GM12801 (cell line): Measurements from ENCODE around the gene DBNL.

Experiments
- TF ChIP-seq, protein P1 (sequence below): IDR thresholded peaks from one replicate; pipeline ENCODE4 v1.5.1; 2011; ENCODE audit warnings: control low read depth; ENCODE audit not compliant: insufficient read length; ENCODE audit errors: extremely low read depth

The DBNL gene

DNA sequence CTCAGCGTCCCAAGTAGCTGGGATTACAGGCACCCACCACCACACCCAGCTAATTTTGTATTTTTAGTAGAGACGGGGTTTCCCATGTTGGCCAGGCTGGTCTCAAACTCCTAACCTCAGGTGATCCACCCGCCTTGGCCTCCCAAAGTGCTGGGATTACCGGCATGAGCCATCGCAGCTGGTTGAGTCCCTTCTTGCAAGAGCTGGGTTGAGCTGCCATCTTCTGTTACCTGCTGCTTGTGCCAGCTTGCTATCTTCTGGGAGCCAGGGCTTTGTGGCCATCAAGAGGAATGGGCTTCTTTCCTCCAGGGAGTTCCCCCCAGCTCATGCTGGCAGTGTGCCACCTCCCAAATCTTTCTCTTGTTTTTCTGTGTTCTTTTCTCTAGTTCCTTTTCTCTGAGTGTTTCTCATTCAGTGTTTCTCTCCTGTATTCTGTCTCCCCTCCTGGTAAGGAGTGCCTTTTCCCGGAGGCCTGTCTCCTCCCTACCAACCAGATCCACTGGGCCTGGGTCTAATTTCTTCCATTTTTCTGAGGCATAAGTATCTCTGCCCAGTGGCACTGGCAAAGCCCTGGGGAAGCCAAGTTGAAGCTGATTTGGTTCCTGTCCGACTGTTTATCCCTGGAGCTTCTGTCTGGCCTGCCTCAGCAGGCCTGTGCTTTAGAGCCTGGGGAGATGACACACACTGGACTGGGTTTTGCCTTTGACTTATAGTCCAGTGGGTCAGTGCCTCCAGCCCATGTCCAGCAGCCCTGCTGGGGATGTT is 3.7 kb downstream of the DBNL start:
- TF ChIP-seq, protein P1, sequence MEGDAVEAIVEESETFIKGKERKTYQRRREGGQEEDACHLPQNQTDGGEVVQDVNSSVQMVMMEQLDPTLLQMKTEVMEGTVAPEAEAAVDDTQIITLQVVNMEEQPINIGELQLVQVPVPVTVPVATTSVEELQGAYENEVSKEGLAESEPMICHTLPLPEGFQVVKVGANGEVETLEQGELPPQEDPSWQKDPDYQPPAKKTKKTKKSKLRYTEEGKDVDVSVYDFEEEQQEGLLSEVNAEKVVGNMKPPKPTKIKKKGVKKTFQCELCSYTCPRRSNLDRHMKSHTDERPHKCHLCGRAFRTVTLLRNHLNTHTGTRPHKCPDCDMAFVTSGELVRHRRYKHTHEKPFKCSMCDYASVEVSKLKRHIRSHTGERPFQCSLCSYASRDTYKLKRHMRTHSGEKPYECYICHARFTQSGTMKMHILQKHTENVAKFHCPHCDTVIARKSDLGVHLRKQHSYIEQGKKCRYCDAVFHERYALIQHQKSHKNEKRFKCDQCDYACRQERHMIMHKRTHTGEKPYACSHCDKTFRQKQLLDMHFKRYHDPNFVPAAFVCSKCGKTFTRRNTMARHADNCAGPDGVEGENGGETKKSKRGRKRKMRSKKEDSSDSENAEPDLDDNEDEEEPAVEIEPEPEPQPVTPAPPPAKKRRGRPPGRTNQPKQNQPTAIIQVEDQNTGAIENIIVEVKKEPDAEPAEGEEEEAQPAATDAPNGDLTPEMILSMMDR, result no peak

DNA sequence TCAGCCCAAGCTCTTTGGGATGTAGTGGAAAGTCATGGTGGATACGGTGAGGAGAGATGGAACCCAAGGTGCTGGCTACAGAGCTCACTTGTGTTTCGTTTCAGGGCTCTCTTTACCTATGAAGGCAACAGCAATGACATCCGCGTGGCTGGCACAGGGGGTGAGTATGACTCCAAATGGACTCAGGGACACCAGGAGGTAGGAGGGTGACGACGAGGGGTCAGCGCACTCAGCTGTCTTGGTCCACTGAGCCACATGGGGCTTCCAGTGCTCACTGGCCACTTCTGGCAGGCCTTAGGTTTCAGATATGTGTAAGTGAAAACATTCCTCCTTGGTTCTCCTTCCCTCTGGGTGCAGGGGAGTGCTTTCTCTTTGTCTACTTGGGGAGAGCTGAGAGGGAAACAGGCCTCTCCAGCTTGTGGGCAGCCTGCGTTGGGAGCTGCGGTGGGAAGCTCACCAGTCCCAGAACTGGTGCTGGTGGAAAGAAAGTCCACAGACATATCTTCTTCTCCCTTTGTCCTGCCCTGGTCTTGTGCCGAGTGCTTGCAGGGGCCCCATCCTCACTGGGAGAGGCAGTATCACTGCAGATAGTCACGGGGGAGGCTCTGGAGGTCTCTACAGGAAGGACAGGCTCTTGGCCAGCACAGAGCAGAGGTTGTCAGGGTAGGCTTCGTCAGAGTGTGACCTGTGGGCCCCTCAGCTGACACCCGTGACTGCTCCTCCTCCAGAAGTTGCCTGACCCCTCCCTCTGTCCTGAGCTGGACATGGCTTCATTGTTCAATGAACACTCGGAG is 5.8 kb downstream of the DBNL start:
- TF ChIP-seq, protein P1, result no peak

DNA sequence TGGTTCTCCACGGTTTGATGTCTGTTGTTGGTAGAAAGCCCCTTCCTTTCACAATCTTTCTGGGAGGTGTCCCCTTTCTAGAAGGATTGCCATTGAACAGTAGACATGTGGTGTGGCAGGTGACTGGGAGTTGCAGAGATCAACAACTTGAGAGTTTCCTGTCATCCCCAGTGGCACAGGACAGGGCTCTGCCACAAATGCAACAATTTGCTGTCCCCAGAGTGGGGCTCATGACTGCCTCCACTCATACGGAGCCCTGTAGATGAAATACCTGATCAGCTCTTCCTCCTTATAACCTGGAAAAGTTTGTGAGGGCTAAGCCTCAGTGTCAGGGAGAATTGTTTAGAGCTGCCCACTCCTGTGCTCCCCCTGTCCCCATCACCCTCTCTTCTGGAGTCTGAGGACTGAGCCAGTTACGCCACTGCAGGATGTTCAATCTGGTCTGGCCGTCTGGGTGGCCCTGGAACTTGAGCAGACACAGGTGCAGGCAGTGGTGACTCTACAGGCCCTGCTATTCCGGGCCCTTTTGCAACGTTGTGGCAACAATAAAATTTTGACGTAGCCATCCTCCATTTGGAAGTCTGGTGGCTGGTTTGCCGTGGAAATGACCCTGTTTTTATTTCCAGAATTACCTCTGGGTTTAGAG is 6.5 kb downstream of the DBNL start:
- TF ChIP-seq, protein P1, result no peak

DNA sequence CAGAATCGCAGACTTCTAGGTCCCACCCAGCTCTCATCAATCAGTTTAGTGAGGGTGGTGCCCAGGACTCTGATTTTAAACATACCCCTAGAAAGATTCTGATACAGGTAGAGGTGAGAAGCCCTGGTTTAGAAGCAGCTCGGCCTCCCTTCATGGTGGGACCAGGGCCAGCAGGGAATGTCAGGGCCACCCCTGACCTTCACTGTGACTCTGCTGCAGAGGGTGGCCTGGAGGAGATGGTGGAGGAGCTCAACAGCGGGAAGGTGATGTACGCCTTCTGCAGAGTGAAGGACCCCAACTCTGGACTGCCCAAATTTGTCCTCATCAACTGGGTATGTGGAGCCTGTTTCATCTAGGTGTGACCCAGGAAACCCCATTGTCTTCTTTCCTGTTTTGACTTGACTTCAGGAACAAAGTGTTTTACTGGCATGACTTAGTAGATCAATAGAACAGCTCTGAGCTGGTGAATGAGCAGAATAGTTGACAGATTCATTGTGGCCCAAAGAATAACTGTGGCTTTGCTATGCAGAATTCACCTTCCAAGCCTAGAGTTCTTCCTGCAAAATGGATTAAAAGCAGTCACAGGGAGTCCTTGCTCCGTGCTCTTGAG is 7.2 kb downstream of the DBNL start:
- TF ChIP-seq, protein P1, result no peak

DNA sequence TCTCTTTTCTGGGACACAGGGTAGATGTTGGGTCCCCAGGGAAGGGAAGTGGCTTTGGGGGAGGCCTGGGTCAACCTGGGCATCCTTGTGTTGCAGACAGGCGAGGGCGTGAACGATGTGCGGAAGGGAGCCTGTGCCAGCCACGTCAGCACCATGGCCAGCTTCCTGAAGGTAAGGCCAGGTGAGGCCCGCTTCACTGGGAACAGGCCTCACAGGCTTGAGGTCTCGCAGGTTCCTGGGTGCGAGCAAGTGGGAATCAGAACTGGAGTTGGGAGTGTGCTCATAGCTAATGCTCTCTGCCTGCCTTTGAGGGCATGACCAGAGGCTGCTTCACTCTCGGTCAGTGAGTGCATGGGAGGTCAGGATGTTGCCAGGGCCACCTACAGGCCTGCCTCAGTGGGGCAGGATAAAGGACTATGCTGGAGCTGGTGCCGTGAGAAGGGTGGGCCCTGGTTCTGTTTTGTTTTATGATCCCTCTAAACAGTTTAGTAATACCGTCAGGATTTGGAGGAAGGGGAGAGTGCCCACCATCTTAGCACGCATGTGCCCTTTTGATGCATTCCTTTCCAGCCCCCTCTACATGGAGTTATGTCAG is 8.4 kb downstream of the DBNL start:
- TF ChIP-seq, protein P1, result no peak

DNA sequence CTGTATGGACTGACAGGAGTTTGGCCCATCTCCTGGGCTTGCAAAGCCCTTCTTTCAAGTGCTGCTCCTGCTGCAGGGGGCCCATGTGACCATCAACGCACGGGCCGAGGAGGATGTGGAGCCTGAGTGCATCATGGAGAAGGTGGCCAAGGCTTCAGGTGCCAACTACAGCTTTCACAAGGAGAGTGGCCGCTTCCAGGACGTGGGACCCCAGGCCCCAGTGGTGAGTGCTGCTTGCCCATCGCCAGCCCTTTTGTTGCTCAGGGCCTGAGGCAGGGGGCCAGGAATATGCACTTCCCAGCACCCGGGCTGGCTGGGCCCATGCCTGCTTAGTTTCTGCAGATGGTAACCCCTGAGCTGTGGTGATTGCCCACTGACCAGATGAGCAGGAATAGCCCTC is 12.2 kb downstream of the DBNL start:
- TF ChIP-seq, protein P1, result no peak
